PC-3 (cell line): ENCODE results near the gene ZNF76. TPM values are rescaled to one million over a fixed set of nuclear protein-coding genes. Genes with fewer than 3 reads are reported as not detected.

Experiments
- ATAC-seq: fragments of 200-7000 bp; cut with Tn5 transposase; 2 replicates; pipeline ENCODE4 v1.9.1; 2020; ENCODE audit warnings: mild to moderate bottlenecking, moderate library complexity
- BruUV-seq: library from RNA; stranded (reverse); fragments of 400-500 nt; replicated peaks from 2 replicates; lab custom pipeline; 2021; lab: Mats Ljungman, UMichigan
- CTCF ChIA-PET: fragments of 300-600 bp; sonication (Branson Sonifier 250); formaldehyde crosslinking; loops from one replicate; lab custom pipeline; 2022; ENCODE audit warnings: antibody characterized with exemption; lab: Charles Lee
- POLR2A ChIA-PET: fragments of 300-600 bp; sonication (Branson Sonifier 250); formaldehyde crosslinking; loops from one replicate; lab custom pipeline; 2022; ENCODE audit warnings: antibody characterized with exemption; ENCODE audit not compliant: unreplicated experiment; lab: Charles Lee
- DNase-seq: peaks from one replicate; pipeline ENCODE4 v3.0.0-alpha.2; 2015
- H2AFZ ChIP-seq: fragments of 300-600 bp; sonication (generic); 2 replicates; pipeline ENCODE4 v1.6.0; 2016; ENCODE audit warnings: antibody characterized with exemption, low read length
- H3F3A ChIP-seq: fragments of 300-600 bp; sonication (generic); one replicate; pipeline ENCODE4 v1.6.0; 2017; ENCODE audit warnings: antibody characterized with exemption, low read length, control low read depth, mild to moderate bottlenecking; ENCODE audit not compliant: unreplicated experiment
- H3K27ac ChIP-seq: fragments of 300-600 bp; sonication (generic); 2 replicates; pipeline ENCODE4 v1.5.1; 2016; ENCODE audit warnings: mild to moderate bottlenecking, low read length
- H3K27me3 ChIP-seq: fragments of 300-600 bp; sonication (generic); 2 replicates; pipeline ENCODE4 v1.6.1; 2016; ENCODE audit warnings: low read length, mixed read lengths
- H3K36me3 ChIP-seq: fragments of 300-600 bp; sonication (generic); 2 replicates; pipeline ENCODE4 v1.6.1; 2016; ENCODE audit warnings: low read depth, mixed run types, low read length, mixed read lengths
- H3K4me1 ChIP-seq: fragments of 300-600 bp; sonication (generic); 2 replicates; pipeline ENCODE4 v1.5.1; 2016; ENCODE audit warnings: low read length; ENCODE audit not compliant: insufficient read depth
- H3K4me2 ChIP-seq: fragments of 300-600 bp; sonication (generic); 2 replicates; pipeline ENCODE4 v1.6.0; 2016; ENCODE audit warnings: low read length
- H3K4me3 ChIP-seq: fragments of 300-600 bp; sonication (generic); 2 replicates; pipeline ENCODE4 v1.5.1; 2016; ENCODE audit warnings: mild to moderate bottlenecking, low read length, mixed read lengths
- H3K79me2 ChIP-seq: fragments of 300-600 bp; sonication (generic); 2 replicates; pipeline ENCODE4 v1.6.1; 2017; ENCODE audit warnings: low read length, mixed read lengths
- H3K9ac ChIP-seq: fragments of 300-600 bp; sonication (generic); 2 replicates; pipeline ENCODE4 v1.6.0; 2016; ENCODE audit warnings: mild to moderate bottlenecking, low read length
- H3K9me2 ChIP-seq: fragments of 300-600 bp; sonication (generic); replicated peaks from 2 replicates; pipeline ENCODE4 v1.6.1; 2016; ENCODE audit warnings: mixed run types, low read length, mixed read lengths
- H3K9me3 ChIP-seq: fragments of 300-600 bp; sonication (generic); 2 replicates; pipeline ENCODE4 v1.6.1; 2016; ENCODE audit warnings: low read length, mixed read lengths
- H4K20me1 ChIP-seq: fragments of 300-600 bp; sonication (generic); 2 replicates; pipeline ENCODE4 v1.6.1; 2016; ENCODE audit warnings: low read length, mixed read lengths
- EZH2 ChIP-seq: fragments of 300-600 bp; sonication (generic); IDR thresholded peaks from one replicate; pipeline ENCODE4 v1.6.1; 2017; ENCODE audit warnings: antibody characterized with exemption, mild to moderate bottlenecking, low read length; ENCODE audit not compliant: unreplicated experiment
- EZH2phosphoT487 ChIP-seq: fragments of 300-600 bp; sonication (generic); IDR thresholded peaks from 2 replicates; pipeline ENCODE4 v1.6.1; 2018; ENCODE audit warnings: mild to moderate bottlenecking, antibody characterized with exemption, low read length, borderline replicate concordance
- intact Hi-C: fragments of 100-400 bp; cut with micrococcal nuclease; formaldehyde crosslinking; loops from 2 replicates; pipeline ENCODE4 v1.9.0; 2023
- total RNA-seq: library from RNA; depleted of rRNA; stranded (reverse); fragments of >200 nt; gene quantifications from 2 replicates; pipeline ENCODE4 v1.2.3, GENCODE V29; 2014
- TF ChIP-seq, protein P1 (sequence below): fragments of 300-600 bp; sonication (generic); conservative IDR thresholded peaks from 2 replicates; pipeline ENCODE4 v1.5.1; 2017; ENCODE audit warnings: antibody characterized with exemption, low read depth, mild to moderate bottlenecking, low read length

Gene ZNF76
- total RNA-seq, 1 experiment from 2014 or later: 20.8 TPM

DNA sequence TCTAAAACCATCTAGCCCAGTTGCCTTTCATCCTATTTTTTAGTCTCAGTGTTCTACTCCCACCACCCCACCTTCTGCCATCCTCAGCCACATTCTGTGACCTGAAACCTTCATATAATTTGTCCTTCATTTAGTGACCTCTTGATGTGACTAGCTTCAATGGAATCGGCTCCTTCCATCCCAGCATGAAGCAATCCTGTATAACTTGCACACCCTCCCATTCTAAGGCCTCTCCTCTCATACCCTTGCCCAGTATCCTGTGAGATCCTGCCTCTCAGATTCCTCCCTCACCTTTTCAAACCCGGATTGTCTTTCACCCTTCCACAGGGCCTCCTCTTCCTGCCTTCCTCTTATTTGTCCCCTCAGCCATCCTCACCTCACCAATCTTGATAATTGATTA is 3.1 kb downstream of the ZNF76 start:
- Histone ChIP-seq H3K9ac (no peak overlapping the region), H3K36me3 (no peaks in the 10 kb centered on the region), H3F3A (no peaks in the 10 kb centered on the region), H3K4me2 (no peak overlapping the region), H3K79me2 (peaks cover 21% of the 10 kb centered on the region), H3K27me3 (no peaks in the 10 kb centered on the region), H3K9me3 (no peaks in the 10 kb centered on the region), H2AFZ (no peak overlapping the region), H3K27ac (no peak overlapping the region), H3K4me3 (no peak overlapping the region), H3K4me1 (peaks cover 23% of the 10 kb centered on the region), H3K9me2 (no peaks in the 10 kb centered on the region), H4K20me1 (no peaks in the 10 kb centered on the region)
- DNase-seq: no peak
- ChIA-PET POLR2A (no interaction called here), CTCF (no interaction called here)
- no TSS peak for BruUV-seq
- TF ChIP-seq, protein P1, sequence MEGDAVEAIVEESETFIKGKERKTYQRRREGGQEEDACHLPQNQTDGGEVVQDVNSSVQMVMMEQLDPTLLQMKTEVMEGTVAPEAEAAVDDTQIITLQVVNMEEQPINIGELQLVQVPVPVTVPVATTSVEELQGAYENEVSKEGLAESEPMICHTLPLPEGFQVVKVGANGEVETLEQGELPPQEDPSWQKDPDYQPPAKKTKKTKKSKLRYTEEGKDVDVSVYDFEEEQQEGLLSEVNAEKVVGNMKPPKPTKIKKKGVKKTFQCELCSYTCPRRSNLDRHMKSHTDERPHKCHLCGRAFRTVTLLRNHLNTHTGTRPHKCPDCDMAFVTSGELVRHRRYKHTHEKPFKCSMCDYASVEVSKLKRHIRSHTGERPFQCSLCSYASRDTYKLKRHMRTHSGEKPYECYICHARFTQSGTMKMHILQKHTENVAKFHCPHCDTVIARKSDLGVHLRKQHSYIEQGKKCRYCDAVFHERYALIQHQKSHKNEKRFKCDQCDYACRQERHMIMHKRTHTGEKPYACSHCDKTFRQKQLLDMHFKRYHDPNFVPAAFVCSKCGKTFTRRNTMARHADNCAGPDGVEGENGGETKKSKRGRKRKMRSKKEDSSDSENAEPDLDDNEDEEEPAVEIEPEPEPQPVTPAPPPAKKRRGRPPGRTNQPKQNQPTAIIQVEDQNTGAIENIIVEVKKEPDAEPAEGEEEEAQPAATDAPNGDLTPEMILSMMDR: no peak
- TF ChIP-seq EZH2: no peak
- no peak for TF ChIP-seq EZH2phosphoT487
- no peak for ATAC-seq
- intact Hi-C loops: no loop called here

DNA sequence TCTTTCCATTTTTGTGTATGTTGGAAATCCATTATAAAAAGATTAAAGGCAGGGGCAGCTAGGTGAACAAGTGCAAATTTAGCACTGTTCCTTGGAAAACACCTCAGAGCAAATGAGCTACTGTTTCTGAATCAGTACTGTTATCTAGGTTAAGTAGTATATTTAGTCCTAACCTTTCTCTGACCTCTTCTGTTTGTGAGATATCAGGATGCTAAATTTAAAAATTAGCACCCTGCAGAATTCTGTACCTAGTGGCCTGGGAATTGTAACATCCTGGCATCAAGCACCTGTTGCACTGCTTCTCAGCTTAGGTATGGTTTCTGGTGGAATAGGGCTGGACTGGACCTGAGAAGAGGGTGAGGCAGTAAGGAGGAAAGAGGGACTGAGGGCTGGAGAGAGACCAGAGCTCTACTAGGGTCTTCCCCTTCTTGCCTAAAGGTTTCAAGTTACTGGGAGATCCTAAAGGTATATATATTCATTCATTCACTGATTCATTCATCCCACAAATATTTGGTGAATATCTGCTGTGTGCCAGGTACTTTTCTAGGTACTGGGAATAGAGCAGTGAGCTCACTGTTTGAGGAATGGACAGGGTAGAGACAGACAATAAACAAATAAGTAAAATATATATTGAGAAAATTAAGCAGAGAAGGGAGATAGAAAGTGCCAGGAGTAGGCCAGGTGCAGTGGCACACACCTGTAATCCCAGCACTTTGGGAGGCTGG is 5.2 kb downstream of the ZNF76 start:
- Histone ChIP-seq H3K4me1 (peaks cover 17% of the 10 kb centered on the region), H3K27me3 (no peaks in the 10 kb centered on the region), H3K27ac (no peak overlapping the region), H3K9ac (no peak overlapping the region), H3K9me3 (no peaks in the 10 kb centered on the region), H4K20me1 (no peaks in the 10 kb centered on the region), H3K9me2 (no peaks in the 10 kb centered on the region), H3F3A (no peaks in the 10 kb centered on the region), H3K4me2 (no peak overlapping the region), H3K36me3 (no peaks in the 10 kb centered on the region), H3K79me2 (peaks cover 12% of the 10 kb centered on the region), H3K4me3 (no peak overlapping the region), H2AFZ (no peak overlapping the region)
- BruUV-seq: no TSS peak
- DNase-seq: peak; percentile 43
- intact Hi-C loops: no loop called here
- no peak; the same call in 1 of the 2 replicates for ATAC-seq
- CTCF ChIA-PET: interaction anchor here (0.5 kb wide), 1 partner anchor 175 kb away, joined by 5 read pairs; no protein-coding TSS in a partner anchor
- POLR2A ChIA-PET: no interaction called here
- TF ChIP-seq EZH2 (no peak), EZH2phosphoT487 (no peak)
- TF ChIP-seq, protein P1: no peak

DNA sequence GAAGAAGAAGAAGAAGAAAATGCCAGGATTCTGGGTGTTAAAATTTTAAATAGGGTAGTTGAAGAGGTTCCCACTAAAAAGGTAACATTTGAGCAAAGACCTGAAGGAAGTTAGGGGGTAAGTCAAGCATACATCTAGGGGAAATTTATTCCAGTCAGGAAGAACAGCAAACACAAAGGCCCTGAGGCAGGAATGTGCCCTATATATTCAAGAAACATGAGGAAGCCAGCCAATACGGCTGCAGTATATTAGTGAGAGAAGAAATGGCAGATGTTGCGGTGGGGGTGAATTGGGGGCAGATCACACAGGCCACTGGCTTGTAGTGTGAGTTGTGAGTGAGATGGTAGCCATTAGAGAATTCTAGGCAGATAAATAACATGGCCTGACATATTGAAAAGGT is 6.0 kb downstream of the ZNF76 start:
- BruUV-seq: no TSS peak
- H3K27ac ChIP-seq: no peak overlapping the region
- H3K27me3 ChIP-seq: no peaks in the 10 kb centered on the region
- DNase-seq (no peak), ATAC-seq (no peak)
- intact Hi-C loops: no loop called here
- TF ChIP-seq, protein P1: no peak
- TF ChIP-seq EZH2phosphoT487 (no peak), EZH2 (no peak)
- no peak overlapping the region for H3K4me3 ChIP-seq
- H3K4me1 ChIP-seq: peaks cover 11% of the 10 kb centered on the region
- no peaks in the 10 kb centered on the region for H3F3A ChIP-seq
- no peaks in the 10 kb centered on the region for H3K9me3 ChIP-seq
- no peak overlapping the region for H3K4me2 ChIP-seq
- POLR2A ChIA-PET: no interaction called here
- H2AFZ ChIP-seq: no peak overlapping the region
- H3K9me2 ChIP-seq: no peaks in the 10 kb centered on the region
- CTCF ChIA-PET: no interaction called here
- H3K36me3 ChIP-seq: no peaks in the 10 kb centered on the region
- no peak overlapping the region for H3K9ac ChIP-seq
- H3K79me2 ChIP-seq: peaks cover 5% of the 10 kb centered on the region
- H4K20me1 ChIP-seq: no peaks in the 10 kb centered on the region
